Lower lobe of right lung (tissue), 2 donors: ENCODE measurements around the gene OR1L6. TPM values are rescaled to one million over a fixed set of nuclear protein-coding genes. Genes with fewer than 3 reads are reported as not detected.

Experiments
- ATAC-seq, 2 donors: fragments of 200-7000 bp; cut with Tn5 transposase; one replicate each; pipeline ENCODE4 v1.9.1; 2020 to 2022; ENCODE audit warnings: mild to moderate bottlenecking in 2 of 2, moderate library complexity in 2 of 2
- DNase-seq: peaks from one replicate; pipeline ENCODE4 v3.0.0-alpha.2; 2020
- H3K27ac ChIP-seq: fragments of 200-600 bp; one replicate; pipeline ENCODE4 v1.8.0; 2022
- H3K27me3 ChIP-seq: fragments of 200-600 bp; one replicate; pipeline ENCODE4 v1.8.0; 2022; ENCODE audit warnings: low read depth
- H3K36me3 ChIP-seq: fragments of 200-600 bp; one replicate; pipeline ENCODE4 v1.8.0; 2022; ENCODE audit warnings: mild to moderate bottlenecking
- H3K4me1 ChIP-seq: fragments of 200-600 bp; one replicate; pipeline ENCODE4 v1.8.0; 2022
- H3K4me3 ChIP-seq: fragments of 200-600 bp; one replicate; pipeline ENCODE4 v1.8.0; 2022; ENCODE audit warnings: mild to moderate bottlenecking
- H3K9me3 ChIP-seq: fragments of 200-600 bp; one replicate; pipeline ENCODE4 v1.8.0; 2022
- intact Hi-C: fragments of 100-400 bp; cut with DNase I; formaldehyde crosslinking; loops from one replicate; pipeline ENCODE4 v1.11.0; 2022
- long read RNA-seq: library from polyadenylated mRNA; unstranded; transcript quantifications from one replicate; pipeline ENCODE4 v2.0.0, GENCODE V29; 2021
- total RNA-seq: library from RNA; stranded (reverse); fragmentation: NEBNext Ultra II Directional; extraction: Animal tissue kit (Norgen Biotek cat#: 25700); gene quantifications from one replicate; pipeline ENCODE4 v1.2.1, GENCODE V29; 2021
- TF ChIP-seq, protein P1 (sequence below): fragments of 200-600 bp; IDR thresholded peaks from one replicate; pipeline ENCODE4 v1.8.0; 2022; ENCODE audit warnings: antibody characterized with exemption, mild to moderate bottlenecking
- donor health status: DM: no; HTN: yes; CAD: no; lungs with severe emphysema.

Gene OR1L6
- not detected for total RNA-seq
- long read RNA-seq: 0 reads

- intact Hi-C loops: no loop called here
- ATAC-seq (no peak), DNase-seq (no peak)
- Histone ChIP-seq H3K4me1 (no peaks in the 10 kb centered on the region), H3K27ac (no peak within 1 kb of the TSS), H3K9me3 (peaks cover 10% of the 10 kb centered on the region), H3K27me3 (no peaks in the 10 kb centered on the region), H3K4me3 (no peak within 1 kb of the TSS), H3K36me3 (no peaks in the 10 kb centered on the region)
- TF ChIP-seq, protein P1, sequence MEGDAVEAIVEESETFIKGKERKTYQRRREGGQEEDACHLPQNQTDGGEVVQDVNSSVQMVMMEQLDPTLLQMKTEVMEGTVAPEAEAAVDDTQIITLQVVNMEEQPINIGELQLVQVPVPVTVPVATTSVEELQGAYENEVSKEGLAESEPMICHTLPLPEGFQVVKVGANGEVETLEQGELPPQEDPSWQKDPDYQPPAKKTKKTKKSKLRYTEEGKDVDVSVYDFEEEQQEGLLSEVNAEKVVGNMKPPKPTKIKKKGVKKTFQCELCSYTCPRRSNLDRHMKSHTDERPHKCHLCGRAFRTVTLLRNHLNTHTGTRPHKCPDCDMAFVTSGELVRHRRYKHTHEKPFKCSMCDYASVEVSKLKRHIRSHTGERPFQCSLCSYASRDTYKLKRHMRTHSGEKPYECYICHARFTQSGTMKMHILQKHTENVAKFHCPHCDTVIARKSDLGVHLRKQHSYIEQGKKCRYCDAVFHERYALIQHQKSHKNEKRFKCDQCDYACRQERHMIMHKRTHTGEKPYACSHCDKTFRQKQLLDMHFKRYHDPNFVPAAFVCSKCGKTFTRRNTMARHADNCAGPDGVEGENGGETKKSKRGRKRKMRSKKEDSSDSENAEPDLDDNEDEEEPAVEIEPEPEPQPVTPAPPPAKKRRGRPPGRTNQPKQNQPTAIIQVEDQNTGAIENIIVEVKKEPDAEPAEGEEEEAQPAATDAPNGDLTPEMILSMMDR: no peak
Measured at GRCh38 chr9:122742003-122742402, at the start of gene OR1L6. Gene OR1L6 (plus strand): TSS chr9:122742303. CDS start chr9:122749848, 7,545 bp downstream.

DNA sequence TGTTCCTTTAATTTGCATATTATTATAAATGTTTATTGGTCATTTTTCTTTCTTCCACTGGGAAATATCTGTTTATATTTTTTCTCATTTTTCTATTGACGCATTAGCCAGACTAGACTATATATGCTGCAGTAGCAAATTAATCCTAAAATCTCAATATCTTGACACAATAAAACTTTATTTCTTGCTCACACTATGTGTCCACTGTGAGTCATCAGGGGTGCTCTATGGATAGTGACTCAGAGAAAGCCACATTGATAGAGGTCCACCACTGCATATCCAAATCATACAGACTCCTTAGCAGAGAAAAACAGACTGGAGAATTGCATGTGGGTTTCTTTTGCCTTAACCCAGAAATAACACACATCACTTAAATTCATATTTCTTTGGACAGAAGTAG, 46.4 kb upstream of the OR1L6 start:
- no peak overlapping the region for H3K4me3 ChIP-seq
- no peaks in the 10 kb centered on the region for H3K36me3 ChIP-seq
- peaks cover 15% of the 10 kb centered on the region for H3K9me3 ChIP-seq
- H3K27ac ChIP-seq: no peak overlapping the region
- no peaks in the 10 kb centered on the region for H3K4me1 ChIP-seq
- DNase-seq (no peak), ATAC-seq (no peak)
- TF ChIP-seq, protein P1: no peak
- no peaks in the 10 kb centered on the region for H3K27me3 ChIP-seq
- intact Hi-C loops: no loop called here

GRCh38 chr9:122718038-122718437, 24.1 kb upstream of the OR1L6 start:
- H3K27ac ChIP-seq: no peak overlapping the region
- no peak for ATAC-seq
- no peak for DNase-seq
- no peaks in the 10 kb centered on the region for H3K27me3 ChIP-seq
- H3K4me3 ChIP-seq: no peak overlapping the region
- no peaks in the 10 kb centered on the region for H3K36me3 ChIP-seq
- intact Hi-C loops: no loop called here
- TF ChIP-seq, protein P1: no peak
- H3K9me3 ChIP-seq: peaks cover 18% of the 10 kb centered on the region
- no peaks in the 10 kb centered on the region for H3K4me1 ChIP-seq

- H3K4me3 ChIP-seq: no peak overlapping the region
- H3K27me3 ChIP-seq: no peaks in the 10 kb centered on the region
- H3K27ac ChIP-seq: no peak overlapping the region
- TF ChIP-seq, protein P1: no peak
- DNase-seq (no peak), ATAC-seq (no peak)
- no peaks in the 10 kb centered on the region for H3K4me1 ChIP-seq
- H3K9me3 ChIP-seq: peaks cover 18% of the 10 kb centered on the region
- H3K36me3 ChIP-seq: no peaks in the 10 kb centered on the region
- intact Hi-C loops: no loop called here
Measured at GRCh38 chr9:122719218-122719617, 22.9 kb upstream of the OR1L6 start.

DNA sequence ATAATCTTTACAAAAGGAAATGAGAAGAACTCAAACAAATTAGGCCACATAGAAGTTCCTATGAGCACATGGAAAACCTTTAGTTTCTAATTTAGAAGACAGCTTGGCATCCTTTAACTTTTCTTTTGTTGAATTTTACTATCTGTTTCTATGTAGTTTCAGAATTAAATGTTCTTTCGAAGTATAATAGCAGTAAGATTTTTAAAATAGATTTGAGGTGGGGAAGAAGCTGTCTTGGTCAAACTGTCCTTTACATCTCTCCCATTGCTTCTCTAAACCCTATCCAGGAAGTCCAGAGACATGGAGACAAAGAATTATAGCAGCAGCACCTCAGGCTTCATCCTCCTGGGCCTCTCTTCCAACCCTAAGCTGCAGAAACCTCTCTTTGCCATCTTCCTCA, 18.4 kb upstream of the OR1L6 start, which contains the start of gene OR1L4:
OR1L4 (plus strand) TSS at position 301 of the 400 bp plus-strand sequence; CDS start at position 301, 0 bp downstream.
- Histone ChIP-seq H3K27me3 (no peaks in the 10 kb centered on the region), H3K4me3 (no peak within 1 kb of the TSS), H3K36me3 (no peaks in the 10 kb centered on the region), H3K27ac (no peak within 1 kb of the TSS), H3K4me1 (no peaks in the 10 kb centered on the region), H3K9me3 (peaks cover 49% of the 10 kb centered on the region)
- ATAC-seq: no peak
- intact Hi-C loops: no loop called here
- no peak for DNase-seq
- TF ChIP-seq, protein P1: no peak

- peaks cover 12% of the 10 kb centered on the region for H3K9me3 ChIP-seq
- intact Hi-C loops: no loop called here
- no peak overlapping the region for H3K27ac ChIP-seq
- H3K36me3 ChIP-seq: no peaks in the 10 kb centered on the region
- TF ChIP-seq, protein P1: no peak
- H3K27me3 ChIP-seq: no peaks in the 10 kb centered on the region
- H3K4me3 ChIP-seq: no peak overlapping the region
- ATAC-seq: no peak
- no peaks in the 10 kb centered on the region for H3K4me1 ChIP-seq
- DNase-seq: no peak
Measured at GRCh38 chr9:122754825-122755224, 12.7 kb downstream of the OR1L6 start.
